GM19397 (cell line): ENCODE measurements around the gene SMIM27.
"Not testable (repeated sequence)": the region's sequence is repeated elsewhere in the genome, so short reads cannot be mapped to it uniquely, and the experiment has no call there.

Experiments used
- ATAC-seq: cut with Tn5 transposase; IDR thresholded peaks from one replicate; pipeline ENCODE4 v1.9.1; 2021; ENCODE audit warnings: mild to moderate bottlenecking, moderate library complexity; ENCODE audit not compliant: unreplicated experiment

SMIM27 gene

GRCh38 chr9:32596096-32596865 lies 44.2 kb downstream of the SMIM27 start:
- no peak for ATAC-seq

GRCh38 chr9:32596936-32597335 lies 44.8 kb downstream of the SMIM27 start:
- ATAC-seq, result no peak

GRCh38 chr9:32599021-32599420 lies 46.9 kb downstream of the SMIM27 start:
- not testable (repeated sequence) for ATAC-seq
